DMS153 (cell line): ENCODE measurements around the gene DYDC1.
A peak's percentile ranks its signal among the peaks of the same experiment; 100 is the strongest.
"Not testable (repeated sequence)": the region's sequence is repeated elsewhere in the genome, so short reads cannot be mapped to it uniquely, and the experiment has no call there.

Source experiments
- DNase-seq: peaks from one replicate; lab custom pipeline; 2025; lab: John Stamatoyannopoulos, UW

Gene DYDC1

GRCh38 chr10:80356563-80356988 lies at the start of gene DYDC1, which contains the start of gene DYDC2:
DYDC1 (minus strand) TSS chr10:80356755; CDS start chr10:80352601, 4,154 bp downstream.
DYDC2 (plus strand) TSS chr10:80356781; CDS start chr10:80362444, 5,663 bp downstream.
- peak; percentile 81 for DNase-seq

- DNase-seq = no peak
Observed at GRCh38 chr10:80406204-80406603, 49.6 kb upstream of the DYDC1 start.

- no peak for DNase-seq
Observed at GRCh38 chr10:80405626-80406025, 49.1 kb upstream of the DYDC1 start.

- DNase-seq = no peak
Observed at GRCh38 chr10:80405035-80405434, 48.5 kb upstream of the DYDC1 start.

GRCh38 chr10:80400136-80400804 lies 43.7 kb upstream of the DYDC1 start:
- DNase-seq = no peak

- DNase-seq = no peak
Observed at GRCh38 chr10:80397014-80397413, 40.5 kb upstream of the DYDC1 start.

- no peak for DNase-seq
Observed at GRCh38 chr10:80394358-80394916, 37.9 kb upstream of the DYDC1 start.

GRCh38 chr10:80392250-80392649 lies 35.7 kb upstream of the DYDC1 start:
- DNase-seq = no peak

- no peak for DNase-seq
Observed at GRCh38 chr10:80390740-80391139, 34.2 kb upstream of the DYDC1 start.

- DNase-seq = peak; percentile 9
Observed at GRCh38 chr10:80382989-80383388, 26.4 kb upstream of the DYDC1 start.

GRCh38 chr10:80380185-80380584 lies 23.6 kb upstream of the DYDC1 start:
- DNase-seq = no peak

- DNase-seq = no peak
Observed at GRCh38 chr10:80379701-80380100, 23.1 kb upstream of the DYDC1 start.

GRCh38 chr10:80373502-80373901 lies 16.9 kb upstream of the DYDC1 start:
- DNase-seq = no peak

GRCh38 chr10:80372675-80373074 lies 16.1 kb upstream of the DYDC1 start:
- DNase-seq = no peak

GRCh38 chr10:80371467-80371866 lies 14.9 kb upstream of the DYDC1 start:
- no peak for DNase-seq

- DNase-seq = no peak
Observed at GRCh38 chr10:80365510-80365909, 9.0 kb upstream of the DYDC1 start.

- no peak for DNase-seq
Observed at GRCh38 chr10:80359644-80360043, 3.1 kb upstream of the DYDC1 start.

GRCh38 chr10:80358925-80359324 lies 2.4 kb upstream of the DYDC1 start:
- not testable (repeated sequence) for DNase-seq

GRCh38 chr10:80357851-80358125 lies 1.2 kb upstream of the DYDC1 start:
- no peak for DNase-seq

- peak; percentile 73 for DNase-seq
Observed at GRCh38 chr10:80356989-80357850, 665 bp upstream of the DYDC1 start.

- no peak for DNase-seq
Observed at GRCh38 chr10:80351220-80351619, 5.3 kb downstream of the DYDC1 start.

- DNase-seq = no peak
Observed at GRCh38 chr10:80350251-80350650, 6.3 kb downstream of the DYDC1 start.

GRCh38 chr10:80344912-80345311 lies 11.6 kb downstream of the DYDC1 start:
- no peak for DNase-seq
